Activated effector memory CD4-positive, alpha-beta T cell treated with anti-CD3 and anti-CD28 coated beads, Interleukin-2, amount 50 U/mL, for 16 hours (primary cell): ENCODE data around the gene HOXA2.

Experiments used
- DNase-seq: peaks from one replicate; pipeline ENCODE4 v3.0.0-alpha.2; 2020

Gene HOXA2

DNA sequence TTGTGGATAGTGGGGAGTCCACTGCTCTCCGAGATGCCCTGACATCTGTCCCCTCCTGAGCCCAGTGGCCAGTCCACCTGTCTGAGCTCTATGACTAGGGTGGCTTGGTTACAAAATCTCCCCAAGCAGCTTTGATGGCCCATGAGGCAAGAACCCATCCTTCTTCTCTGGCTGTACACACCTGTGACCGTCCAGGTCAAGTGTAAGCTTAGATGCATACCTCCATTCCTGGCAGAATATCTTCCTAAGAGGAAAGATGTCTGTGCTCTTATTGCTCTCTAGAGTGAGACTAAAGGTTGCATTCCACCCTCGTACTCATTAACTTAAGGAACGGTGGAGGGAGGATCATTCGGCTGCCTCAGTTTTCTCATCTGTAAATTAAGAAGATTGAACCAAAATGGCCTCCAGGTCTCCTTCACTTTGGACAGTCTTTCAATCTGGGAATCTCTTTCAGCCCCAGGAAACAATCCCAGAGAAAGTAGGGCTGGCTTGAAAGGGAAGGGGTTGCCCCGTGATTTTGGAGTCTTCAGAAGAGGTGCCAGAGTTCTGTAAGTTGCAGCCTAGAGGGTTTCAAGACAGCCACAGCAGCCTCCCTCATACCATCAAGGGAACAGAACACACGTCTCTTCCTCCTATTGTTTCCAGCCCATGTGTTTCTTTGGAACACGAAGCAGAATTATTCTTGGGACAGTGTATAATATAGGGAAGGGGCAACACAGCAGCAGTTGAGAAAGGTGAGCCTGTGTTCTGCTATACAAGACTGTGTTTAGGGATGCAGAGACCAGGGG lies 22.6 kb upstream of the HOXA2 start:
- DNase-seq: no peak

DNA sequence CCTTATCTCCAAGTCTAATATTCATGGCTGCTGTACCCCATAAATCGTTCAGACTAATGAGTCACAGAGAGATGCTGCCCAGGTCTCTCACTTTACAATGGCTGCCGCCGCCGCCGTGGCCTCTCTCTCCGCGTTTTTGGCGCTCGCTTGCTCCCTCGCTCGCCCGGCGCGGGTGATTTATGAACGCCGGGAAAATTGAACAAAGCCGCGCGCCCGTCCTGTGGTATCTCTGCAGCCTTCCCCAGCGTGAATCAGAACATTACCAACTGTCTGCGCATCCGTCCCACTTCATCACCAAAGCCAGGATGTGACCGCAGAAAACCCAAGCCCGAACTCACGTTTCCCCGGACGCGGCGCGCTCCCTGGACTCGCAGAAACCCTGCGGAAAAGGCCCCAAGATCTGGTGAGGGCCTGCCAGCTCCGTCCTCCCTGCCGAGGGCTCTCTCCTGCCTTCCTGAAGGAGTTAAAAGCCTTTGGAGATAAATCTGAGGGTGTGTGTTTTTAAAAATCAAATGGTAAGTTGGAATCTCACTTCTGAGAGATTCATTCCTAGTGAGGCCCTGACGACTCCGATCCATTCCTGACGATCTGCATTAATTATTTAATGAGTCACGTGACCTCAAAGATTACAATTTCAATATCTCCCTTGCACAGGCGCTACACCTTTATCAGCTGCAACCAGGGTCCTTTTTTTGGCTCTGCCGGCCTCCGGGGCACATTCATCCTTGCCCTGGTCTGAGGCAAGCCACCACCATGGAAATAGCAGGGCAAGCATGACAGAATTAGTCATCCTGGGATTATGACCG lies 21.8 kb upstream of the HOXA2 start:
- peak; percentile 22 for DNase-seq

DNA sequence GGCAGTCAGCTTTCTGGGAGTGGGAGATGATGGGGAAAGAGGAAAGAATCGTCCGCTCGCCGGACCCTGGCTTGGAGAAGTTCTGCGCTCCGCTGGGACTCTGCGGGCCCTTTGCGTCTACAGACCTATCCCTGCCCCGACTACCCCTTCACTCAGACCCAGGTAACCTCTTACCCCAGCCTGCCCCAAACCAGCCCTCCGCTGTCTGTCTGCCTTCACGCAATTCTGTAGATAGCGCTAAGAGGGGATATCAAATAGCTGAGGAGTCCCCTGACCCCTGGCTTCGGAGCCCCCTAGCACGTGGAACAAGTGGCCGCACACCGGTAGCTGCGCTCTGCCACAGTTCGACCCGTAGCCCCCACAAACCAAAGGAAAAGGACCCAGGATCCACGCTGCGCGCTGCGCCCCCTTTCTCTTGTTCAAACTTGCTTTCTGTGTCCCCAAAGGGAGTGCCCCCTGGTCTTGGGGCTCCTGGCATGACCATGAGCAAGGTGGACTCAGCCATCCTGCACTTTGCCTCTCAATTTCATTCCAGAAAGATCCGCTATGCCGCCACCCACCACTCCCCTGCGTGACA lies 21.1 kb upstream of the HOXA2 start:
- peak; percentile 39 for DNase-seq

DNA sequence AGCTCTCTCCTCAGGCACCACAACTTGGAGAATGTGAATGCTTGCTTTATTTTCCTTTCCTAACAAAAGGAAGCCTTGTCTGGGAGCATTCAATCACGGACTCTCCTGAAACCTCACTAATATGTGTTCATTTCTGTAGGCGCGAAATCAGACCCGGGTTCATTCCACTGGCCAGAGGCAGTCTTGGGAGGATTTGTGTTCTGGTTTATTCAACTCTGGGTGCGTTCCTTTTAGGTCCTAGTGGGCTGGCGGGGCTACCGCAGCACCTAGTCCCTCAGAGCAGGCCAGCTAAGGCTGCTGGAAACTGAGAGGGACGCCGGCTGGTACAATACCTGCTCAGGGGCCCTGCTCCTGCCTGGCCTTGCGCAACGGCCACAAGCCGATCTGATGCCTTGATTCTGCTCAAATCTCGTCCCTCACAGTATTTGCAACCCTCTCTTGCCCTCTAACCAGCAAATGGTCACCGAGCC lies 20.6 kb upstream of the HOXA2 start:
- peak; percentile 53 for DNase-seq

DNA sequence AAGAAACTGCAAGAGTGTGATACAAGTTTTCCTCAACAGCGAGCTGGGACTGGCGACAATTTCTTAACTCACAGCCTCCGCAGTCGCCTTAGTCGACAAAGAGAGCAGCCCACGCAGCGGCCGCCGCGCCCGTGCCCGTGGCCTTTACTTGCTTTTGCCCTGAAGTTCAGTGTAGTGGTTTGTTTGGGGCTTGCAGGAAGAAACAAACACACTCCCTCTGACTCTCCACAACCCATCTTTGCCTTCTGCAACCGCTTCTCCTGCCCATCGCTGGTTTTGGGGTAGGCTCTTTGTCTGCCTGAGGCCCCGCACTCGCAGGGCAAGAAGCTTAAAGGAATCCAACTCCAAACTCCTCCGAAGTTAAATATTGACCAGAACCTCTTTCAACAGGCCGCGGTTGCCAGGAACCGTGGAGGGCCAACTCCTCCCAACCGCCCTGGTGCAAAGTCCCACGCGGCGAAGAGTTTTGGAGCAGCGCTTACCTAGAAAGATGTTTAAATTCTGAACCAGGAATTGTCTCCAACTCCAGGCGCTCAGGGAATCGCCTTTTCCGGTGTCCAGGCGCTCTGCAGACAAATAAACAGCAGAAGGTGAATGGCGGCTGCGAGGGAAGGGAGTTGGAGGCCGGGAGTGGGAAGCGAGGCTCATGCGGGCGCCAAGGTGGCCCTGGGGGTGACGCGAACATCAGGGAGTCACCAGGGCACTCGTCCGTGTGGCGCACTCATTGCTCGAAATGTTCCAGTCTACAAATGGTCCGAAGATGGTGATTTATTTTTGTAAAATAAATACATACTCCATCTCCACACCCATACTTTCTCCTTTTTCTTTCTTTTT lies 19.8 kb upstream of the HOXA2 start:
- DNase-seq: peak; percentile 27

DNA sequence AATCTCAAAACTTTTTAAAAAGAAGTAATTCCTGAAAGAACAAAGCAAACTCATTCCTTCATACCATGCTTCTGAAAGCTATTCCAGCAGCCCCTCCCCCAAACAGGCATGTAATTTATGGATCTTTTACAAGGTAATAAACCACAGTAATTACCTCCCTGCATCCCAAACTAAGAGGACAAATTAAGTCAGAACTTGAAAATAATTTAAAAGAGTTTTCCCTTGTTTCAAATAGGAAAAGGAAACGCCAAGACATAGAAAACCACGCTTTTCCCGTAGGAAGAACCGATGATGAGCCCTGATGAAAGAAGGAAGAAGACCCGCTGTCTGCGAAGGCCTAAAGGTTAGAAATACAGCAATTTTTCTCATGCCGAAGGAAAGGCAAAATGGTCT lies 19.2 kb upstream of the HOXA2 start:
- DNase-seq: no peak

GRCh38 chr7:27119412-27119911 lies 17.0 kb upstream of the HOXA2 start:
- DNase-seq: no peak

- DNase-seq: peak; percentile 25
Measured at GRCh38 chr7:27118580-27118979, 16.1 kb upstream of the HOXA2 start.

GRCh38 chr7:27117887-27118491 lies 15.5 kb upstream of the HOXA2 start:
- peak; percentile 22 for DNase-seq

GRCh38 chr7:27116962-27117886 lies 14.7 kb upstream of the HOXA2 start:
- DNase-seq: peak; percentile 41

- DNase-seq: no peak
Measured at GRCh38 chr7:27116031-27116961, 13.8 kb upstream of the HOXA2 start.

- no peak for DNase-seq
Measured at GRCh38 chr7:27115221-27116026, 12.9 kb upstream of the HOXA2 start.

- DNase-seq: no peak
Measured at GRCh38 chr7:27114881-27115220, 12.4 kb upstream of the HOXA2 start.

GRCh38 chr7:27113991-27114769 lies 11.7 kb upstream of the HOXA2 start:
- no peak for DNase-seq

DNA sequence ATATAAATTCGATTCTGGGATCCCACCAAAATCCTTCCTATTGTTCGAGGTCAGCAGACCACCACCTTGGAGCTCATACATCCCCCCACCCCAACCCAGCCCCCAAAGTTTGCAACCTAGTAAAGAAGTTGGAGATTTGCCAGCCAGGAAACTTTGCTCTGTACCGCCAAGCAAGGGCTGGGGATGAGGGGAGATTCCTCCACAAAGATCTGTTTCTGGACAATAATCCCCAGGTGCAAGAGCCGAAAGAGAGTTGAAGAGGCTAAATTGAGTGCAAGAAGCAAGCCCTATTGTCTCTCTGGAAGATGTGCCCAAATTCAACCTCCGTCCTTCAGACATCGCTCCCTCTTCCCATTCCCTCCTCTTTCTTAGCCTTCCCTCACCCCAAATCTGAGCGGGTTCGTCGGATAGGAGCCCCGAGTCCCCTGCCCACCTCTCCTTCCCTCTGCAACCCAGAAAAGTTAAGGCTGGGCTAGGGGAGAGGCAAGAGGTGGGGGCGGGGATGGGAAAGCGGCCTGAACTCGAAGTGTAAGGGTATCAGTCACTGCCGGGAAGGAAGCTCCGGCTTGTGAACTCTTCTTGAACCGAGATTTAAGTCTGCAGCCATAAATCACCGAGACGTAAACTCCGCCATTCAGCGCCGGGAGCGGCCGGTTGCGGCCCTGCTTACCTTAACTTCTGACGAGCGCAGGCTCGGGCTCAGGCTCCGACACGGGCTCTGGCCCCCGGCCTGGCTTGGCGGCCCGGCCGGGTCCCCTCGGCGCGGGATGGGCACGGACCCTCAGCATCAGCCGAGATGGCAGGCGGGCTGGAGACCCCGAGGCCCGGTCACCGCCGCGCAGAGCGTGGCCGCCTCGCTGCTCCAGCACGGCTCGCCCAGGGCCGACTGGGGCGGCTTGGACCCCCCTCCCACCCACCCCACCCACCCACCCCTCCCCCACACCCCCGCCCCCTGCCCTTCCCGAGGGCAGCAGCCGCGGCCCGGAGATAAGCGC lies 10.8 kb upstream of the HOXA2 start:
- no peak for DNase-seq

DNA sequence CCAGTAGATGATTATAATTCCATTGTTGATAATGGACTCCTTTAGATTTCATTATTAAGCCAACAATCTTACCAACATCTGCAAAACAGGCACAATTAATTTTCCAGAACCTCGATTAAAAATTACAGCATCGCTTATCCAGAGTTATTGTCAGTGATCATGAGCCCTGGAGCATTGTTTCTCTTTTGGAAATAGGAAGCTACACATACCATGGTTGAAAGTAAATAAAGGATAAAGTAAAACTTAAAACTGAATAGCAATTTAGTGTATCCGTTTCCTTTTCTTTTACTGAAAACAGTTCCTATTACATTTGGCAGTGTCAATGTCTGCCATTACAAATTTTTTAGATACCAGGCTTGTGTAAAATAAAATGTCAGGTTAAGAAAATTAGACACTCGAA lies 9.9 kb upstream of the HOXA2 start:
- no peak for DNase-seq

- no peak for DNase-seq
Measured at GRCh38 chr7:27111751-27112277, 9.3 kb upstream of the HOXA2 start.
